Neural progenitor cell (in vitro differentiated cells): Measurements from ENCODE around the gene BCLAF1.

Experiments
- CTCF ChIP-seq: fragments of 200-600 bp; sonication (generic); IDR thresholded peaks from 2 replicates; pipeline ENCODE4 v1.5.1; 2017; ENCODE audit warnings: antibody characterized with exemption, mild to moderate bottlenecking
- EZH2phosphoT487 ChIP-seq: fragments of 200-600 bp; sonication (generic); IDR thresholded peaks from 2 replicates; pipeline ENCODE4 v1.6.1; 2017; ENCODE audit warnings: antibody characterized with exemption

- TF ChIP-seq CTCF (no peak), EZH2phosphoT487 (no peak)
Measured at GRCh38 chr6:136274062-136274461, 15.6 kb downstream of the BCLAF1 start.
